ENCODE results near the gene OXLD1. TPM values are rescaled to one million over a fixed set of nuclear protein-coding genes. Genes with fewer than 3 reads are reported as not detected.

Gene OXLD1
- polyA plus RNA-seq, 1 donor (not counting 4 experiments of a cell fraction or from before 2014, with no cell fraction given) = 16.3 TPM

DNA sequence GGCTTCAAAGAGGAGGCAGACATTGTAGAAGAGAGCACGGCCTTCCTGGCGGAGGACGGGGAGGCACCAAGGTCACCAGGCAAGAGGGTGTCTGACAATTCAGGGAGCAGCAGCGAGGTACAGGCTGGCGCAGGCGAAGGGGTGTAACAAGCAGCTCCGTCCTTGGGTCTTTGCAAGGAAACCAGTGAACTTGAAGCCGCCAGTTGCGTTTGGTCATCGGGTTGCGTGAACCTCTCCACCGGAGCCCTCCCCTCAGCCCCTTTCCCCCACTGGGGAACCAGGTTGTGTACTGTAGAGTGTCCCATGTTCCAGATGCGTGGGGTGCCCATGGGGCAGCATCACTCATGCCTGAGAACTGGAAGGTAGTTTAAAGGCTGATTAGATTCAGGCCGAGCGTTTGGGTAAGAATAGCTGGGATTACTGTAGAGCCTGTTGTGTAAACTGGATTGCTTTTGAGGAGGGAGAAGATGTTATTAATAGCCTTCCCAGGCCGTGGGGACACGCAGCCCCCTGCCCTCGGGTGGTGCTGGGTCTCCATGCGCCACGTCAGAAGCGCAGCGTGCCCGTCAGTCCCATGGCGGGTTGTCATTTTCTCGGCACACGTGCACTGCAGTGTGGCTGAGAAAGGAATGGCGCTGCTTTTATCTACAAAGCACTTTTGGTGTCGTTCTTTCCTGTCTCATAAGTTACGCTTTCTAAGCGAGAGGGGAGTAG is 39.3 kb upstream of the OXLD1 start:
- Histone ChIP-seq H2AFZ (ENCODE audit: control insufficient read depth, low read length) (no peak overlapping the region), H4K20me1 (ENCODE audit: control insufficient read depth, extremely low read depth, insufficient read depth, low read length) (no peaks in the 10 kb centered on the region), H3K4me1 (ENCODE audit: control insufficient read depth, extremely low read depth, insufficient read depth, low read length) (peaks cover 19% of the 10 kb centered on the region), H3K9me1 (ENCODE audit: control insufficient read depth, extremely low read depth, insufficient read depth, low read length) (no peaks in the 10 kb centered on the region), H3K79me2 (ENCODE audit: control insufficient read depth, insufficient read depth, low read length) (peaks cover 53% of the 10 kb centered on the region), H3K27ac (ENCODE audit: control insufficient read depth, insufficient read depth, low read length) (no peak overlapping the region), H3K9me3 (ENCODE audit: control insufficient read depth, low read depth, low read length) (no peaks in the 10 kb centered on the region), H3K9ac (ENCODE audit: control insufficient read depth, extremely low read depth, insufficient read depth, low read length) (no peak overlapping the region), H3K36me3 (ENCODE audit: control insufficient read depth in 2 of 2, extremely low read depth in 1 of 2, insufficient read depth in 2 of 2, low read length in 2 of 2) (peaks cover 30 to 50% of the 10 kb centered on the region in 2 experiments), H3K4me2 (ENCODE audit: control insufficient read depth, extremely low read depth, insufficient read depth, low read depth, low read length) (no peak overlapping the region), H3K4me3 (ENCODE audit: control insufficient read depth in 2 of 3, extremely low read depth in 1 of 3, insufficient read depth in 2 of 3, low read depth in 1 of 3, low read length in 3 of 3) (no peak overlapping the region), H3K27me3 (ENCODE audit: control insufficient read depth, extremely low read depth, insufficient read depth, low read length) (no peaks in the 10 kb centered on the region)
- no peak for DNase-seq (ENCODE audit: low read depth, low spot score)
- no peak for TF ChIP-seq EZH2 (IDR thresholded peaks at IDR 0.05; ENCODE audit: low read length)
- TF ChIP-seq, protein P1, sequence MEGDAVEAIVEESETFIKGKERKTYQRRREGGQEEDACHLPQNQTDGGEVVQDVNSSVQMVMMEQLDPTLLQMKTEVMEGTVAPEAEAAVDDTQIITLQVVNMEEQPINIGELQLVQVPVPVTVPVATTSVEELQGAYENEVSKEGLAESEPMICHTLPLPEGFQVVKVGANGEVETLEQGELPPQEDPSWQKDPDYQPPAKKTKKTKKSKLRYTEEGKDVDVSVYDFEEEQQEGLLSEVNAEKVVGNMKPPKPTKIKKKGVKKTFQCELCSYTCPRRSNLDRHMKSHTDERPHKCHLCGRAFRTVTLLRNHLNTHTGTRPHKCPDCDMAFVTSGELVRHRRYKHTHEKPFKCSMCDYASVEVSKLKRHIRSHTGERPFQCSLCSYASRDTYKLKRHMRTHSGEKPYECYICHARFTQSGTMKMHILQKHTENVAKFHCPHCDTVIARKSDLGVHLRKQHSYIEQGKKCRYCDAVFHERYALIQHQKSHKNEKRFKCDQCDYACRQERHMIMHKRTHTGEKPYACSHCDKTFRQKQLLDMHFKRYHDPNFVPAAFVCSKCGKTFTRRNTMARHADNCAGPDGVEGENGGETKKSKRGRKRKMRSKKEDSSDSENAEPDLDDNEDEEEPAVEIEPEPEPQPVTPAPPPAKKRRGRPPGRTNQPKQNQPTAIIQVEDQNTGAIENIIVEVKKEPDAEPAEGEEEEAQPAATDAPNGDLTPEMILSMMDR (optimal IDR thresholded peaks at IDR 0.05 in 1 of 3, IDR thresholded peaks at IDR 0.05 in 1 of 3, conservative IDR thresholded peaks at IDR 0.05 in 1 of 3; ENCODE audit: extremely low read depth in 1 of 3, insufficient read depth in 2 of 3, low read length in 3 of 3) = no peak
- dilution Hi-C loops (cut with MboI; ENCODE audit: extremely low pct_ligation_motif_present, low sequenced_read_pairs) = no loop called here
- FAIRE-seq = no peak

DNA sequence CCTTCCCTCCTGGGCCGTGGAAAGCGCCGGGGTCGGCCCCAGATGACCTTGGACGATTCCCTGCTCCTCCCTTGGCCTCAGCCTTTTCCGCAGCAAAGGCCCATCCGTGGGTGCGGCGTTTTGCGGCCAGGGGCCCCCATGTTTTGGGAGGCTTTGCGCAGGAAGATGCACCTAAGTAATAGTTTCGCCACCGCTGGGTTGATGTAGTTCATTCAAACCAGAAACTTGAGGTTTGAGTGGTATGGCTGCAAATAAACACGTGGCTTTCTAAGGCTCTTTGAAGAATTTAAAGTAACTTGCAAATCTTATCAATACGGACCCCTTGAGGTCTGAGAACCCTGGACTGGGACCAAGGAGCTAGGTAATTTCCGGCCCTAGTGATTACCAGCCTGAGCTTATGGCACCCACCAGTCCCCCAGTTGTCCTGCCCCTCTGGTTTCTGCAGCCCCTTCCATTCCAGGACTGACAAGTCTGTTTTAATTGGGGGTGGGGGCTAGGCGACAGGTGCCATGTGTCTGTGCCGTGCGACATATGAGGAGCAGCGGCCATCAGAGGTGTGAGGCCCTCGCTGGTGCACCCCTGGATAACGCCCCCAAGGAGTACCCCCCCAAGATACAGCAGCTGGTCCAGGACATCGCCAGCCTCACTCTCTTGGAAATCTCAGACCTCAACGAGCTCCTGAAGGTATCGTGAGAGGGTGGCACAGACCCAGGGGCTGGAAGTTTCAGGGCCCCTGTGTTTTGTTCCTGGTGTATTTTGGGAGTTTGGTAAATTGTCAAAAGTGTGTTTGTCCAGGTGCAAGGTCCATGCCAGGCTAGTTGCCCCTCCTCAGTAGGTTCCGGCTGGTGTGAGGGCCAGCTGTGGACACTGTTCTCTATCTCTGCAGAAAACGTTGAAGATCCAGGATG is 37.6 kb upstream of the OXLD1 start:
- no peaks in the 10 kb centered on the region for H3K9me3 ChIP-seq (ENCODE audit: control insufficient read depth, low read depth, low read length)
- H3K4me3 ChIP-seq (ENCODE audit: control insufficient read depth in 2 of 3, extremely low read depth in 1 of 3, insufficient read depth in 2 of 3, low read depth in 1 of 3, low read length in 3 of 3) = peak overlapping the region; percentile 67 to 93 (median 88)
- FAIRE-seq (no peak), DNase-seq (ENCODE audit: low read depth, low spot score) (no peak)
- TF ChIP-seq, protein P1 (optimal IDR thresholded peaks at IDR 0.05 in 1 of 3, IDR thresholded peaks at IDR 0.05 in 1 of 3, conservative IDR thresholded peaks at IDR 0.05 in 1 of 3; ENCODE audit: extremely low read depth in 1 of 3, insufficient read depth in 2 of 3, low read length in 3 of 3) = no peak
- no peak for TF ChIP-seq EZH2 (IDR thresholded peaks at IDR 0.05; ENCODE audit: low read length)
- dilution Hi-C loops (cut with MboI; ENCODE audit: extremely low pct_ligation_motif_present, low sequenced_read_pairs) = no loop called here
- H3K9ac ChIP-seq (ENCODE audit: control insufficient read depth, extremely low read depth, insufficient read depth, low read length) = peak overlapping the region; percentile 97
- H3K4me1 ChIP-seq (ENCODE audit: control insufficient read depth, extremely low read depth, insufficient read depth, low read length) = peaks cover 19% of the 10 kb centered on the region
- no peak overlapping the region for H2AFZ ChIP-seq (ENCODE audit: control insufficient read depth, low read length)
- no peaks in the 10 kb centered on the region for H3K27me3 ChIP-seq (ENCODE audit: control insufficient read depth, extremely low read depth, insufficient read depth, low read length)
- H3K36me3 ChIP-seq (ENCODE audit: control insufficient read depth in 2 of 2, extremely low read depth in 1 of 2, insufficient read depth in 2 of 2, low read length in 2 of 2) = peaks cover 33 to 54% of the 10 kb centered on the region in 2 experiments
- no peaks in the 10 kb centered on the region for H4K20me1 ChIP-seq (ENCODE audit: control insufficient read depth, extremely low read depth, insufficient read depth, low read length)
- H3K27ac ChIP-seq (ENCODE audit: control insufficient read depth, insufficient read depth, low read length) = peak overlapping the region; percentile 91
- peaks cover 60% of the 10 kb centered on the region for H3K79me2 ChIP-seq (ENCODE audit: control insufficient read depth, insufficient read depth, low read length)
- peak overlapping the region; percentile 95 for H3K4me2 ChIP-seq (ENCODE audit: control insufficient read depth, extremely low read depth, insufficient read depth, low read depth, low read length)
- no peaks in the 10 kb centered on the region for H3K9me1 ChIP-seq (ENCODE audit: control insufficient read depth, extremely low read depth, insufficient read depth, low read length)

All from keratinocyte (primary cell).